Effector CD4-positive, alpha-beta T cell (primary cell): ENCODE results near the gene SCOC.

Source experiments
- DNase-seq: peaks from one replicate; pipeline ENCODE4 v3.0.0-alpha.2; 2020
- total RNA-seq: gene quantifications from one replicate; lab custom pipeline; 2026; lab: John Stamatoyannopoulos, UW

The SCOC gene
- 17.8 reads per million, percentile 44 among the genes with 10 or more reads in this experiment for total RNA-seq

GRCh38 chr4:140373328-140374129, at the start of gene SCOC:
Gene SCOC (plus strand): TSS chr4:140373646. CDS start chr4:140379171, 5,525 bp downstream.
- peak; percentile 97 for DNase-seq

- DNase-seq = no peak
These were observed 47.0 kb upstream of the SCOC start for GRCh38 chr4:140326395-140326993.

- no peak for DNase-seq
These were observed 43.0 kb upstream of the SCOC start for GRCh38 chr4:140330311-140330900.

GRCh38 chr4:140331245-140331644, 42.2 kb upstream of the SCOC start:
- DNase-seq = no peak

- no peak for DNase-seq
These were observed 41.6 kb upstream of the SCOC start for GRCh38 chr4:140331876-140332275.

GRCh38 chr4:140332734-140333133, 40.7 kb upstream of the SCOC start:
- no peak for DNase-seq

- DNase-seq = no peak
These were observed 39.9 kb upstream of the SCOC start for GRCh38 chr4:140333523-140333922.

- no peak for DNase-seq
These were observed 38.4 kb upstream of the SCOC start for GRCh38 chr4:140335076-140335475.

- DNase-seq = no peak
These were observed 36.7 kb upstream of the SCOC start for GRCh38 chr4:140336730-140337129.

- DNase-seq = no peak
These were observed 30.8 kb upstream of the SCOC start for GRCh38 chr4:140342620-140343019.

- no peak for DNase-seq
These were observed 30.1 kb upstream of the SCOC start for GRCh38 chr4:140343303-140343702.

- no peak for DNase-seq
These were observed 29.3 kb upstream of the SCOC start for GRCh38 chr4:140344101-140344500.

- DNase-seq = no peak
These were observed 28.8 kb upstream of the SCOC start for GRCh38 chr4:140344621-140345020.

- DNase-seq = no peak
These were observed 27.3 kb upstream of the SCOC start for GRCh38 chr4:140346136-140346535.

- no peak for DNase-seq
These were observed 23.6 kb upstream of the SCOC start for GRCh38 chr4:140349816-140350215.

GRCh38 chr4:140351093-140352075, 22.1 kb upstream of the SCOC start:
- DNase-seq = no peak

GRCh38 chr4:140353786-140354185, 19.7 kb upstream of the SCOC start:
- DNase-seq = no peak

- DNase-seq = no peak
These were observed 18.2 kb upstream of the SCOC start for GRCh38 chr4:140355288-140355687.

- DNase-seq = no peak
These were observed 15.6 kb upstream of the SCOC start for GRCh38 chr4:140357868-140358267.

GRCh38 chr4:140358281-140358680, 15.2 kb upstream of the SCOC start:
- DNase-seq = no peak

- peak; percentile 75 for DNase-seq
These were observed 13.7 kb upstream of the SCOC start for GRCh38 chr4:140359562-140360427.

- no peak for DNase-seq
These were observed 12.3 kb upstream of the SCOC start for GRCh38 chr4:140361099-140361498.
